AG09319 (cell line): ENCODE data around the gene TBC1D22A.

Experiments
- DNase-seq: peaks from one replicate; pipeline ENCODE4 v3.0.0-alpha.2; 2010; ENCODE audit warnings: low read depth; ENCODE audit errors: extremely low read depth
- TF ChIP-seq, protein P1 (sequence below): IDR thresholded peaks from 2 replicates; pipeline ENCODE4 v1.5.1; 2011; ENCODE audit warnings: low read depth, mild to moderate bottlenecking, inconsistent platforms, low read length, moderate library complexity

Gene TBC1D22A

DNA sequence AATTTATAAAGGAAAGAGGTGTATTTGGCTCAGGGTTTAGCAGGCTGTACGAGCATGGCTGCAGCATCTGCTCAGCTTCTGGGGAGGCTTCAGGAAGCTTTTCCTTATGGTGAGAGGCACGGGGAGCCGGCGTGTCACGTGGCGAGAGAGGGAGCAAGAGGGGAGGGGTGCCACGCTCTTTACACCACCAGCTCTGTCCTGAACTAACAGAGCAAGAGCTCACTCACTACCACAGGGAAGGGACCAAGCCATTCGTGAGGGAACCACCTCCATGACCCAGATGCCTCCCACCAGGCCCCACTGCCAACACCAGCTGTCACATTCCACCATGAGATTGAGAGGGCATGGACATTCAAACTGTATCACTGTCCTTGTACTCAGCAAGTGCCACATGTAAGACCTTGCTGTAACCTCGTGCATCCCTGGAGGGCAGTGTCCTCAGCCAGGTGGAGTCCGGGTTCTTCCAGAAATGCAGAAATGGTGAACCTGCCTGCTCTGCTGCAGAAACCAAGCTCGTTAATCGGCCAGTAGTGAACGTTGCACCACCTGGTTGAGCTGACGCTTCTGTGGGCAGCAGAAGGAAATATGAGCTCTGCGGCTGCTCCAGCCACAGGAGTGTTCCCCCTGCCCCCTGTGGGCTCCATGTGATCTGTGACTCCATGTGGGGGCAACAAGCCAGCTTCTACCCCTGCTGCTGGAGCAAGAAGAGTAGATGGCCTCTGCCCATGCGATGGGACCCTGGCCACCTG is 368.6 kb downstream of the TBC1D22A start:
- TF ChIP-seq, protein P1, sequence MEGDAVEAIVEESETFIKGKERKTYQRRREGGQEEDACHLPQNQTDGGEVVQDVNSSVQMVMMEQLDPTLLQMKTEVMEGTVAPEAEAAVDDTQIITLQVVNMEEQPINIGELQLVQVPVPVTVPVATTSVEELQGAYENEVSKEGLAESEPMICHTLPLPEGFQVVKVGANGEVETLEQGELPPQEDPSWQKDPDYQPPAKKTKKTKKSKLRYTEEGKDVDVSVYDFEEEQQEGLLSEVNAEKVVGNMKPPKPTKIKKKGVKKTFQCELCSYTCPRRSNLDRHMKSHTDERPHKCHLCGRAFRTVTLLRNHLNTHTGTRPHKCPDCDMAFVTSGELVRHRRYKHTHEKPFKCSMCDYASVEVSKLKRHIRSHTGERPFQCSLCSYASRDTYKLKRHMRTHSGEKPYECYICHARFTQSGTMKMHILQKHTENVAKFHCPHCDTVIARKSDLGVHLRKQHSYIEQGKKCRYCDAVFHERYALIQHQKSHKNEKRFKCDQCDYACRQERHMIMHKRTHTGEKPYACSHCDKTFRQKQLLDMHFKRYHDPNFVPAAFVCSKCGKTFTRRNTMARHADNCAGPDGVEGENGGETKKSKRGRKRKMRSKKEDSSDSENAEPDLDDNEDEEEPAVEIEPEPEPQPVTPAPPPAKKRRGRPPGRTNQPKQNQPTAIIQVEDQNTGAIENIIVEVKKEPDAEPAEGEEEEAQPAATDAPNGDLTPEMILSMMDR: no peak
- DNase-seq: no peak

DNA sequence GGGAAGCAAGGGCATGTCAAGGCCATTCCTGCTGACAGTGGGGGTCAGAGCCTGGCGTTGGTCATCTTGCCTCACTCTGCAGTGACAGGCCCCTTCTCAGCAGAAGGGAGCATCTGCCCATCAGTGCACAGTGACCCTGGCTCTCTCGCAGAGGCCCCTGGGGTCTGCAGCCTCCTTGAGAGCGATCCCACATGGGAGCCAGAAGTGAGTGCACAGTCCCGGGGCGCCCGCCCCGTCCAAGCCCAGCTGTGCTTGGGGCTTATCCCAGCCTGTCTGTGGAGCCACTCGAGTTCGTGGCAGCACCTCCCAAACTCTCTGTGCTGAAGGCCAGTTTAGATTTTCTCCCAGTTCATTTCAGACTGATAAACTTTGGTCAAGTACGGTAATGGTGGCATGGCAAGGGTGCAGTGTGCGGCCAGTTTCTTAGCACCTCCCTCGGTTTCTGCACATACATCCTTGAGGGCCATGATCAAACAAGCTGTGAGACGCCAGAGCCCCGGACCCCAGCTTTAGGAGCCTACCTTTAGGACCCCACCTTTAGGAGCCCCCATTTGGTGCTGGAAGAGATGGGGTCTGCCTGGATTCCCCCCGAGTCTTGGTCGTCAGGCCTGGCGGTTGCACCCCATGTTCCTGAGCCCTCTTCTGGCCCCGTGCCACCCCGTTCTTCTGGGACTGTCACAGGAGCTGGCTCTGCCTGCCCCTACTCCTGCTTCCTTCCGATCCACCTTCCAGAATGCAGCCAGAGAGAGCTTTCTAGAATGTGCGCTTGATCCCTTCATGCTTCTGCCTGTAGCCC is 369.4 kb downstream of the TBC1D22A start:
- TF ChIP-seq, protein P1: no peak
- no peak for DNase-seq

DNA sequence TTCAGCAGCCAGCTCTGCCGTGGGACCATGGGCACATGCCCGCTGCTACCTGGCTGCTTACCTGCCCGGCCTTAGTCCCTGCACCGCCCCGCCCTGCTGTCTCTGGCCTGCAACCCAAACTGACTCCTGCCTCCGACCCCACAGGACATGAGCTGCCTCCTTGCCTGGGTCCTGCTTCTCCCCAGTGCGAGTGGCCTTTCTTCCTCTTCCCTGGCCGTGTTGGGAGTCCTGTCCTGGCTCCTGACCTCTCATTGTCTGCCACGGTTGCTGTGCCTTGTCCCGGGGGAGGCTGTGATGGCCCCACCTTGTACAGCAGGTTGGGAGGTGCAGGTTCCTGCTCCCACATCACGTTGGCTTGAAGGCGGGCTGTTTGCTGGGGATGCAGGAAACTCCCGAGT is 370.0 kb downstream of the TBC1D22A start:
- TF ChIP-seq, protein P1: no peak
- no peak for DNase-seq

DNA sequence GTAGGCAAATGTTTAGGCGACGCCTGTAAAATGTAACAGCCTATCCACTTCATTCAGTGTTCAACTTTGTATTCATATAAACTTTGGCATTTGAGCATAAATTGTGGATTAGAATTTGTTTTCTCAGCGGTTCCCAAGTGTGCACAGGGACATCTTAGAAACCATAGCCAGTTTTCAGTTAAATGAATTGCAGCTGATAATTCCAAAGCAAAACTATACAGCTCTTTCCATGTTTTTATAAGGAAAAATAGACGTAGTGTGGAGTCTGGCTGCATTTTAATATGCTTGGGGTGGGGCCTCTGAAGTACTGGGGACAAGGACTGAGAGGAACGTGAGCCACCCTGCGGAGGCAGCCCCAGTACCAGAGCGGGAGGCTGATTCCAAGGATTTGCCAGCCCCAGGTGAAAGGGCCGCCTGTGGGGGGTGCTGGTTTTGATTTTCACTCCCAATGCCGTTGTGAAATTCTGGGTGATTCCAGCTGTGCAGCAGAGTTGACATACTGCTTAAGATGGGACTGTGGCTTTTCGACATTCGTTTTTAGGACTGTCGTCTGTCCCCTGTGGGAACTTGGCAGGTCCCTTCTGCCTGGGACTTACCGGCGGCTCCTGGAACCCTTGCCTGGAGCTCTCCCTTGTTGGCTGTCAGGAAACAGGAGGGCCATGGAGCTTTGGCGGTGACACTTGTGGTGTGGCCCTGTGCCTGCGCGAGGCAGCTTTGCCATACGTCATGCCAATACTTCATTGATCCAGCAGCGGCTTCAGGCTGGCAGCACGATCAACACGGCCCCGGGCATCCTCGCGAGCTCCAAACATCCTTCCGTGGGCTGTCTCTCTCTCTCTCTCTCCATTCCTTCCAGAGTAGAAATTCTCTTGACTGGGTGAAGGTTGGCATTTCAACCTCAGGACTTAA is 370.9 kb downstream of the TBC1D22A start:
- TF ChIP-seq, protein P1: no peak
- DNase-seq: no peak

DNA sequence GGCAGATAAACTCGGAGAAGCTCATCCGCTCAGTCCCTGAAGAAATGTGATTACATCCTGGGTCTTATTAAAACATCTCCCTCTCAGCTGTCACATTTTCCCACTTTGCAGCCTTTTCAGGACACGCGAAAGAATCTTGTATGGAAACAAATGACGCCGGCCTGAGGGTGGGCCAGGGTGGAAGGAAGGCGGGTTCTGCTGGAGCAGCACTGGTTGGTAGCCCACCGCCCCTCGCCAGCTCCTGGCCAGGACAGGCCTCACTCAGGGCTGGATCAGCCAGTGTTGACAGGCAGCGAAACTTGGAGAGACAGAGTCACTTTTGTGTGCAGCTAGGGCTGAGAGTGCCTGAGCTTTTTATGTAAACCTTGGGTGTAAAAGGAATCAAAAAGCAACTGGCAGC is 371.8 kb downstream of the TBC1D22A start:
- TF ChIP-seq, protein P1: no peak
- no peak for DNase-seq

DNA sequence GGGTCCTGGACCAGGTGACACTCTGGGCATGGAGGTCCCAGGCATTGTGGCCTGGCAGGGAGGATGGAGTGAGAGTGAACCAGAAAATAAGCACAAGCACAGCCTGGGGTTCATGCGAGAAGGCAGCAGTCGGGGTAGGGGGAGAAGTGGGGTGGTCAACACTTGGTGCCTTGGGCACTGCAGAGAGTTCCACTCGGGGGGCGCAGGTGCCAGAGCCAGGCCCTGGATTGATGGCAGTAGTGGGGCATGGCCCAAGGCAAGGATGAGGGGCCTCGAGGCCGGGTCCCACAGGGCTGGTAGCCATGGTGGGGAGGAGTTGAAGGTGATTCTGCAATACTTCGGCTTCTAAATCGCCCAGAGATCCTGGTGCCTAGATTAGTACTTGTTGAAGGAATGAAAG is 372.9 kb downstream of the TBC1D22A start:
- TF ChIP-seq, protein P1: no peak
- DNase-seq: no peak
